CD8-positive, alpha-beta memory T cell (primary cell): ENCODE measurements around the gene CA12. TPM values are rescaled to one million over a fixed set of nuclear protein-coding genes. Genes with fewer than 3 reads are reported as not detected.

Experiments
- CTCF ChIA-PET: fragments of 350-600 bp; sonication (Branson Sonifier 250); formaldehyde crosslinking; loops from one replicate; lab custom pipeline; 2021; ENCODE audit warnings: antibody characterized with exemption; lab: Charles Lee
- POLR2A ChIA-PET: fragments of 350-600 bp; sonication (Branson Sonifier 250); formaldehyde crosslinking; loops from one replicate; lab custom pipeline; 2021; ENCODE audit warnings: antibody characterized with exemption; lab: Charles Lee
- DNase-seq, 5 donors: peaks; one replicate each; pipeline versions ENCODE4 v3.0.0 to v3.0.0-alpha.2; 2020 to 2022; ENCODE audit warnings: mixed read lengths in 1 of 5
- H3K27ac ChIP-seq: one replicate; pipeline ENCODE4 v1.7.0; 2013; ENCODE audit warnings: low read depth, mild to moderate bottlenecking, low read length, moderate library complexity
- H3K27me3 ChIP-seq: 2 replicates; pipeline ENCODE4 v1.7.0; 2013; ENCODE audit warnings: low read length, mild to moderate bottlenecking; ENCODE audit not compliant: insufficient read depth, poor library complexity, severe bottlenecking
- H3K36me3 ChIP-seq: 2 replicates; pipeline ENCODE4 v1.7.0; 2013; ENCODE audit warnings: mild to moderate bottlenecking, low read length, moderate library complexity; ENCODE audit not compliant: insufficient read depth
- H3K4me1 ChIP-seq: 2 replicates; pipeline ENCODE4 v1.7.0; 2013; ENCODE audit warnings: mild to moderate bottlenecking, low read length, moderate library complexity; ENCODE audit not compliant: insufficient read depth
- H3K4me3 ChIP-seq: 2 replicates; pipeline ENCODE4 v1.7.0; 2013; ENCODE audit warnings: mild to moderate bottlenecking, low read length
- H3K9me3 ChIP-seq: 2 replicates; pipeline ENCODE4 v1.7.0; 2013; ENCODE audit warnings: mild to moderate bottlenecking, low read length
- H3K27ac Mint-ChIP-seq, 8 donors: one replicate each; pipeline ENCODE4 v1.8.0; 2020 to 2021; ENCODE audit warnings: mixed read lengths in 8 of 8, mild to moderate bottlenecking in 6 of 8, inconsistent platforms in 3 of 8, moderate library complexity in 3 of 8
- H3K27me3 Mint-ChIP-seq, 2 donors: one replicate each; pipeline ENCODE4 v1.8.0; 2020 to 2021; ENCODE audit warnings: mixed read lengths in 2 of 2, mild to moderate bottlenecking in 1 of 2, moderate library complexity in 1 of 2
- H3K36me3 Mint-ChIP-seq, 3 donors: one replicate each; pipeline ENCODE4 v1.8.0; 2020 to 2021; ENCODE audit warnings: mixed read lengths in 3 of 3, inconsistent platforms in 1 of 3, mild to moderate bottlenecking in 1 of 3
- H3K4me1 Mint-ChIP-seq, 3 donors: one replicate each; pipeline ENCODE4 v1.8.0; 2020 to 2021; ENCODE audit warnings: mixed read lengths in 3 of 3, inconsistent platforms in 1 of 3, mild to moderate bottlenecking in 1 of 3
- H3K4me3 Mint-ChIP-seq, 7 donors: one replicate each; pipeline ENCODE4 v1.8.0; 2020 to 2021; ENCODE audit warnings: mixed read lengths in 7 of 7, mild to moderate bottlenecking in 6 of 7, moderate library complexity in 4 of 7, inconsistent platforms in 2 of 7
- H3K9me3 Mint-ChIP-seq, 5 donors: one replicate each; pipeline ENCODE4 v1.8.0; 2020 to 2022; ENCODE audit warnings: mixed read lengths in 5 of 5, mild to moderate bottlenecking in 3 of 5, moderate library complexity in 2 of 5, inconsistent platforms in 1 of 5
- polyA plus RNA-seq: library from polyadenylated mRNA; unstranded; fragments of 300-500 nt; fragmentation: Illumina TruSeq; gene quantifications from one replicate; pipeline ENCODE4 v1.2.3, GENCODE V29; 2021
- total RNA-seq, 2 experiments: library from RNA; stranded (reverse); gene quantifications; one replicate each; pipeline ENCODE4 v1.2.3, GENCODE V29; 2021

Gene CA12
- total and polyA plus RNA-seq, 3 experiments from 2014 or later = 0.08 TPM; not detected in 2

GRCh38 chr15:63340353-63340752, 41.3 kb downstream of the CA12 start:
- H3K27ac Mint-ChIP-seq = no peak overlapping the region
- H3K36me3 ChIP-seq = no peaks in the 10 kb centered on the region
- CTCF ChIA-PET = interaction anchor here (1.0 to 1.4 kb wide), 2 partner anchors 9 to 33 kb away, joined by 3 to 4 read pairs; no protein-coding TSS in a partner anchor
- H3K4me3 Mint-ChIP-seq = no peak overlapping the region
- no peak overlapping the region for H3K4me3 ChIP-seq
- H3K27ac ChIP-seq = no peak overlapping the region
- no peaks in the 10 kb centered on the region for H3K4me1 Mint-ChIP-seq
- no peaks in the 10 kb centered on the region for H3K9me3 ChIP-seq
- POLR2A ChIA-PET = no interaction called here
- no peaks in the 10 kb centered on the region for H3K9me3 Mint-ChIP-seq
- H3K27me3 ChIP-seq = no peaks in the 10 kb centered on the region
- DNase-seq = no peak
- peaks cover 8 to 31% of the 10 kb centered on the region in 2 donors for H3K27me3 Mint-ChIP-seq
- H3K36me3 Mint-ChIP-seq = no peaks in the 10 kb centered on the region
- no peaks in the 10 kb centered on the region for H3K4me1 ChIP-seq

GRCh38 chr15:63339836-63340235, 41.8 kb downstream of the CA12 start:
- POLR2A ChIA-PET = no interaction called here
- Histone ChIP-seq H3K9me3 (no peaks in the 10 kb centered on the region), H3K27ac (no peak overlapping the region), H3K36me3 (no peaks in the 10 kb centered on the region), H3K4me1 (no peaks in the 10 kb centered on the region), H3K27me3 (no peaks in the 10 kb centered on the region), H3K4me3 (no peak overlapping the region)
- Mint-ChIP-seq H3K4me3 (no peak overlapping the region), H3K27ac (no peak overlapping the region), H3K9me3 (no peaks in the 10 kb centered on the region), H3K36me3 (no peaks in the 10 kb centered on the region), H3K4me1 (no peaks in the 10 kb centered on the region), H3K27me3 (peaks cover 7 to 29% of the 10 kb centered on the region in 2 donors)
- CTCF ChIA-PET = interaction anchor here (1.0 to 1.4 kb wide), 2 partner anchors 9 to 32 kb away, joined by 3 to 4 read pairs; no protein-coding TSS in a partner anchor
- DNase-seq = no peak

DNA sequence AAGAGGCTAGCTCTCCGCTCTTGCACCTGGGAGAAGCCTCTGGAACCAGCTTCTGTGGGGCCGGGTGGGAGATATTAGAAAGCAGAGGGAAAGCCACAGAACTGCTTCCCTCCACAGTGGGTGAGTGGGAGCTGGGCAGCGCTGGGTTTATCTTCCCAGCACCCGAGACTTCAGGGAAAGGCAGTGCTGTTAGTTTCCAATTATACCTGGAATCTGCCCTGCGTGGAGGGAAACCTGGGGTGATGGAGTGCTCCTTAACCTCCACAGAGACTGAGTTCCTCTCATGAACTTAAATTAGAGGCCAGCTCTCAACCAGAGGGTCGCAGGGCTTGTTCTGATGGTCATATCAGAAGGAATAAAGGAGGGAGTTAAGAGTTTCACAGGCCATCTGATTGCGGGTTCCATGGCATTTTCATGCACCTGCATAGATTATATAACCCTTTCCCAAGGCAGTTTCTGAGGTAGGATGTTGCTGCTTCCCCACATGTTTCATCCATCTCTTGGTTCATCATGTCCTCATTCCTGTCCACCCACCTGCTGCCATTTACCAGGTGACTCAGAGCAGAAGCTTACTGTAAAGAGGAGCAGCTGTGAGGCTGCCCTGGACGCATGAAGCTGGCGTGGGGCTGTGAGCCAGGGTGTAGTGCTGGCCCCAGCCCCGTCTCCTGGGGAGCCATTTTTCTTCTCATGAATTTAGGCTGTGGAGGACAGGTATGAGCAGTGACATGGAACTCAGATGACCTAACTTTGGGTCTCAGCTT, 42.5 kb downstream of the CA12 start:
- H3K9me3 Mint-ChIP-seq = no peaks in the 10 kb centered on the region
- Histone ChIP-seq H3K9me3 (no peaks in the 10 kb centered on the region), H3K36me3 (no peaks in the 10 kb centered on the region), H3K4me3 (no peak overlapping the region), H3K27me3 (no peaks in the 10 kb centered on the region), H3K4me1 (no peaks in the 10 kb centered on the region), H3K27ac (no peak overlapping the region)
- no peak for DNase-seq
- H3K4me1 Mint-ChIP-seq = no peaks in the 10 kb centered on the region
- no peak overlapping the region for H3K27ac Mint-ChIP-seq
- no peaks in the 10 kb centered on the region for H3K36me3 Mint-ChIP-seq
- peaks cover 5 to 26% of the 10 kb centered on the region in 2 donors for H3K27me3 Mint-ChIP-seq
- ChIA-PET POLR2A (no interaction called here), CTCF (interaction anchor here (1.0 kb wide), 1 partner anchor 31 kb away, joined by 3 read pairs; no protein-coding TSS in a partner anchor)
- no peak overlapping the region for H3K4me3 Mint-ChIP-seq

DNA sequence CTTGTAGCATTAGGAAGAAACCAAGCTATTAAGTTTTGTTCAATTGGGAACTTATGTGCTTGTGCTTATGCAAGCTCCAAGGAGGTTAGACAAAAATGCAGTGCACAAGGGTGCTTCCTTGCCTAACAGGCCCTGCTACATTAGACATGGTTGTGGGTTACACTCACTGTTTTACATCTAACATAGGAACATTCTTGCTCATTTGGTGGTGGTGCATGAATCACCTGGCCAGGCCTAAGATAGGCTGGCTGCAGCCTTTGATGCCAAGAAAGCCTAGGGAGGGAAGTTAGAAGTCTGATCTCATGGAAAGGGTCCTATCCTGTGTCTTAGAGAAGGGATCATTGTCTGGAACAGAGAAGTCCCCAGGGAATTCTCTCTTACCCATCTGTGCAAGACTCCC, 43.5 kb downstream of the CA12 start:
- Histone ChIP-seq H3K27ac (no peak overlapping the region), H3K9me3 (no peaks in the 10 kb centered on the region), H3K36me3 (no peaks in the 10 kb centered on the region), H3K27me3 (no peaks in the 10 kb centered on the region), H3K4me3 (no peak overlapping the region), H3K4me1 (no peaks in the 10 kb centered on the region)
- Mint-ChIP-seq H3K9me3 (no peaks in the 10 kb centered on the region), H3K4me3 (no peak overlapping the region), H3K4me1 (no peaks in the 10 kb centered on the region), H3K27me3 (peaks cover 3 to 21% of the 10 kb centered on the region in 2 donors), H3K36me3 (no peaks in the 10 kb centered on the region), H3K27ac (no peak overlapping the region)
- no peak for DNase-seq
- ChIA-PET POLR2A (no interaction called here), CTCF (no interaction called here)

- Mint-ChIP-seq H3K27me3 (peaks cover 3 to 25% of the 10 kb centered on the region in 2 donors), H3K4me1 (no peaks in the 10 kb centered on the region), H3K9me3 (no peaks in the 10 kb centered on the region), H3K27ac (no peak overlapping the region), H3K36me3 (no peaks in the 10 kb centered on the region), H3K4me3 (no peak overlapping the region)
- Histone ChIP-seq H3K27ac (no peak overlapping the region), H3K4me3 (no peak overlapping the region), H3K4me1 (no peaks in the 10 kb centered on the region), H3K36me3 (no peaks in the 10 kb centered on the region), H3K9me3 (no peaks in the 10 kb centered on the region), H3K27me3 (no peaks in the 10 kb centered on the region)
- ChIA-PET POLR2A (no interaction called here), CTCF (no interaction called here)
- no peak for DNase-seq
Observed at GRCh38 chr15:63337046-63337445, 44.6 kb downstream of the CA12 start.

DNA sequence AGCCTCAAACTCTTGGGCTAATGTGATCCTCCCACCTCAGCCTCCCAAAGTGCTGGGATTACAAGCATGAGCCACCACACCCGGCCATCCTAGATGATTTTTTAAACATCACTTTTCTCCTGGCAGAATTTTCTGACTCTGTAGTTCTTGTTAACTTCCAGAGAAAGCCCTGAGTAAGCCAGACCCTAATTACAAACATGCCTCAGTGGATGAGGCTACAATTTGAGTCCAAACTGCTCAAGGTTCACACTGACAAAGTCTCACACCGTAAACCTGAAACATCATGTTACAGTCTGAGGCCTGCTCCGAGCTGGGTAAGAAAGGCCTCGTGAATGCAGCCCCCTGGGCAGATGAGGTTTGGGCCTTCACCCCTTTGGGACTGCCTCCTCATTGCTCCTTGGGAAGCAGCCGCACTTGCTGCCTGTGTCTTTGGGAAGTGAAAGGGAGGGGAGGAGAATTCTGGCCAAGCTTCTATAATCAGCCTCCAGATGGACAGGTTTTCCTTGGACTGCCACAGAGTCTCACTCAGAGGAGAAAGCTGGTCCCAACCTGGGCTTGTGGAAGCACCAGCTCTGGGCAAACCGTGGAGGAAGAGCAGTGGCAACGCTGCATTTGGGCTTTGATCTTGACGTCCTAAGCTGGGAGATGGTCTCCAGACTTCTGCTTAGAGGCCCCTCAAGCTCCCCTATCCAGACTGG, 46.0 kb downstream of the CA12 start:
- Histone ChIP-seq H3K27me3 (no peaks in the 10 kb centered on the region), H3K9me3 (no peaks in the 10 kb centered on the region), H3K4me1 (no peaks in the 10 kb centered on the region), H3K4me3 (no peak overlapping the region), H3K36me3 (no peaks in the 10 kb centered on the region), H3K27ac (no peak overlapping the region)
- peaks cover 3 to 16% of the 10 kb centered on the region in 2 donors for H3K27me3 Mint-ChIP-seq
- ChIA-PET POLR2A (interaction anchor here (0.6 kb wide), 1 partner anchor 31 kb away, joined by 3 read pairs; no protein-coding TSS in a partner anchor), CTCF (no interaction called here)
- no peak overlapping the region for H3K4me3 Mint-ChIP-seq
- no peaks in the 10 kb centered on the region for H3K4me1 Mint-ChIP-seq
- DNase-seq = no peak
- no peaks in the 10 kb centered on the region for H3K36me3 Mint-ChIP-seq
- H3K9me3 Mint-ChIP-seq = no peaks in the 10 kb centered on the region
- peak overlapping the region in 1 of 8 donors; percentile 35 for H3K27ac Mint-ChIP-seq

DNA sequence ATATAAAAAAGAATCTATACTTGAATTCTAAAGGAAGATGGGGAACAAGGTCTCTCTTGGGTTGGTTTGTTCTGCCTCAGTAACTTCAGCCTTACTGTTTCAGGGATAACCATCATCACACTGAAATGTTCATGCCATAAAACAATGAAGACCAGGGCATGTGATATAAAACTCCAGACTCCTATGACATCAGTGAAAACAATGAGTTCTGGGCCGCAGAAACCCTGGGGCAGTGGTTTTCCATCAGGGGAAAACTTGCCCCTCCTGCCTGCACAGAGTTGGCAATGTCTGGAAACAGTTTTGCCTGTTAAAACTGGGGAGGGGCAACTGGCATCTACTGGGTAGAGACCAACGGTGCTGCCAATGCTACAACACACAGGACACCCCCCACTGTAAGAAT, 46.8 kb downstream of the CA12 start:
- POLR2A ChIA-PET = no interaction called here
- Histone ChIP-seq H3K27me3 (no peaks in the 10 kb centered on the region), H3K36me3 (no peaks in the 10 kb centered on the region)

More for the DNA sequence above, 46.8 kb downstream of the CA12 start:
- no peaks in the 10 kb centered on the region for H3K4me1 Mint-ChIP-seq
- H3K9me3 ChIP-seq = no peaks in the 10 kb centered on the region
- H3K27ac Mint-ChIP-seq = no peak overlapping the region
- peaks cover 0 to 7% of the 10 kb centered on the region in 2 donors for H3K27me3 Mint-ChIP-seq
- H3K4me1 ChIP-seq = no peaks in the 10 kb centered on the region
- no peaks in the 10 kb centered on the region for H3K9me3 Mint-ChIP-seq
- CTCF ChIA-PET = no interaction called here
- H3K27ac ChIP-seq = no peak overlapping the region
- no peak overlapping the region for H3K4me3 Mint-ChIP-seq
- no peaks in the 10 kb centered on the region for H3K36me3 Mint-ChIP-seq
- no peak overlapping the region for H3K4me3 ChIP-seq
- no peak for DNase-seq
